Measurements from ENCODE around the gene KIAA1328.
"Not testable (repeated sequence)": the region's sequence is repeated elsewhere in the genome, so short reads cannot be mapped to it uniquely, and the experiment has no call there.

KIAA1328 gene

GRCh38 chr18:36826556-36826955 is 2.4 kb upstream of the KIAA1328 start:
- no peak for DNase-seq

GRCh38 chr18:36828157-36828629 is 734 bp upstream of the KIAA1328 start:
- DNase-seq: no peak

GRCh38 chr18:36829362-36830157 is 633 bp downstream of the KIAA1328 start:
- DNase-seq: no peak

GRCh38 chr18:36830158-36830495 is 1.2 kb downstream of the KIAA1328 start:
- no peak for DNase-seq

- no peak for DNase-seq
Measured at GRCh38 chr18:36831139-36831538, 2.2 kb downstream of the KIAA1328 start.

- DNase-seq: no peak
Measured at GRCh38 chr18:36833120-36833519, 4.2 kb downstream of the KIAA1328 start.

- no peak for DNase-seq
Measured at GRCh38 chr18:36835927-36836326, 7.0 kb downstream of the KIAA1328 start.

GRCh38 chr18:36839835-36840234 is 10.9 kb downstream of the KIAA1328 start:
- DNase-seq: no peak

GRCh38 chr18:36843199-36843598 is 14.3 kb downstream of the KIAA1328 start:
- DNase-seq: no peak

- no peak for DNase-seq
Measured at GRCh38 chr18:36843784-36844183, 14.9 kb downstream of the KIAA1328 start.

- no peak for DNase-seq
Measured at GRCh38 chr18:36848609-36849008, 19.7 kb downstream of the KIAA1328 start.

GRCh38 chr18:36849288-36850006 is 20.5 kb downstream of the KIAA1328 start:
- no peak for DNase-seq

GRCh38 chr18:36850527-36851201 is 21.7 kb downstream of the KIAA1328 start:
- no peak for DNase-seq

GRCh38 chr18:36851202-36851590 is 22.3 kb downstream of the KIAA1328 start:
- no peak for DNase-seq

- DNase-seq: no peak
Measured at GRCh38 chr18:36856815-36857214, 27.9 kb downstream of the KIAA1328 start.

- no peak for DNase-seq
Measured at GRCh38 chr18:36862182-36862581, 33.3 kb downstream of the KIAA1328 start.

GRCh38 chr18:36867056-36867455 is 38.1 kb downstream of the KIAA1328 start:
- no peak for DNase-seq

- no peak for DNase-seq
Measured at GRCh38 chr18:36871801-36872200, 42.9 kb downstream of the KIAA1328 start.

GRCh38 chr18:36872329-36872728 is 43.4 kb downstream of the KIAA1328 start:
- no peak for DNase-seq

- DNase-seq: not testable (repeated sequence)
Measured at GRCh38 chr18:36873826-36874225, 44.9 kb downstream of the KIAA1328 start.

- not testable (repeated sequence) for DNase-seq
Measured at GRCh38 chr18:36879796-36880195, 50.9 kb downstream of the KIAA1328 start.

- no peak for DNase-seq
Measured at GRCh38 chr18:36885981-36886380, 57.1 kb downstream of the KIAA1328 start.

- DNase-seq: no peak
Measured at GRCh38 chr18:36887114-36887513, 58.2 kb downstream of the KIAA1328 start.

GRCh38 chr18:36887864-36888263 is 58.9 kb downstream of the KIAA1328 start:
- no peak for DNase-seq

Data from NCI-H1417 treated with DMSO at 0.1 percent for 48 hours (cell line).